HG03342 (cell line): ENCODE data around the gene ADGB.

Experiments
- ATAC-seq: cut with Tn5 transposase; IDR thresholded peaks from one replicate; pipeline ENCODE4 v1.9.1; 2021; ENCODE audit warnings: mild to moderate bottlenecking, moderate library complexity; ENCODE audit not compliant: unreplicated experiment

ADGB gene

DNA sequence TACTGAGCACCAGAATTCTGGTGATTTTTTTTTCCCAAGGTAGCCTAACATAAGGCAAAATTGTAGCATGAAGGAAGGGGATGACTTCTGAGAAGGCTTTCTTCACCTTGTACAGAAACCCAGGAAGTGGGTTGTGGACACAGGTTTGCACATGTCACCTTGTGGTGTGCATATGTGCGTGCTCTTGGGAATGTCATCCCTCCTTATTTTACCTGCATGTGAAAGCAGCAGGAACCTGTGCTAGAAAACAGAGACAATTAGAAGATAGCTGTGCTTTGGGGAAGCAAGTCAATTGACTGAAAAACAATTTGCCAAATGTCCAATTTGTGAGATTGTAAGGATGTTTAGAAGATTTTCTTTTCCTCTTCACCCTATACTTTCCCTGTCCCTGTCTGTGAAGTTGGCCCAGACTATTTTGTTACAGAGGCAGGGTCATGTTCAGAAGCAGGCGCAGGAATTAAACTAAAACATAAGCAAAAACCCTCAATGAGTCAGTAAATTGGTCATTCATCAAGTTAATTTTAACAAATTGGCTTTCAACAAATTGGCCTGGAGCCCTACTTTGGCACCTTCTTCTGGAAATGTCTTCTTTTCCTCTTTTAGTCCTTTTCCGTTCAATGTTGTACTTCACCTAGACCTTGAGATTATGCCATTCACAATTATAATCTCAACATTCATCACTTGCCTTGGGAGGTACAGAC lies 261.2 kb downstream of the ADGB start:
- no peak for ATAC-seq

DNA sequence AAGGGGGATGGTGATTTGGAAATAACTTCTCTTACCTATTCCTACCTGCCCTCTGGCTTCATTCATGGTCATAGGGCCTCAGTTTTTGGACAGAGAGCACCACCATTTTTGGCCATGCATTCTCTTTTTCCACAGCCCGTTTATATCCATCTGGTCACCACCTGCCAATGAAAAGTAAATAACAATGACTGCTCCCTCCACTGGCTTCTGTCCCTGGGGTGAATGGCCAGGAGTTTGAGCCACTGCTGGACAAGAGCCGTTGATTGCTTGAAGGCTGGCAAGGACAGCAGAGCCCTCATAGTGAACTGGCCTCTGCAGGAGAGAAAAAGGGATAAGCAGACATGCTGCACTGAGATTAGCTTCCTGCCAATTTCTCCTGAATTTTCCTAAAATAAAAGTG lies 261.8 kb downstream of the ADGB start:
- ATAC-seq: no peak

DNA sequence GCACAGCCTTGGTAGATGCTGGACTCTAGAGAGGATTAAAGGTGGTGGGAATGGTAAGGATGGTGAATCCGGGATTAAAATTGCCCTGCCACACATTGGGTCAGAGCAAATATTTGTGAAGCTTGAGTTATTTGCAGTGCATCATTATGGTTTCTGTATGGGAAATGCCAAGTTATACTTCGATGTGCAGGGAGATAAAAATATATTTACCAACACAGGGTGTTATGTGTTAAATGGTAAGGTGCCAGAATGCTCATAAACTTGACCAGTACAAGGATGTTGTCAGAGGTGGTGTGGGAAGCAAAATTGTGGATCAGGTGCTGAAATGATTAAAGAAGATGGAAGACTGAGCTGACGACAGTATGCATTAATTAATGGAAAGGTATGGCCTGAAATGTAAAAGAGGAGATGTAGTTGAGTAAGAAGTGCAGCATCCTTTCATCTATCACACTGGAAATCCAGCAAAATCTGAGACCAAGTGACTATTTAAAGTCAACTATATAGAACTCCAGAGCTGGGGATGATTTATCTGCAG lies 262.3 kb downstream of the ADGB start:
- ATAC-seq: no peak

DNA sequence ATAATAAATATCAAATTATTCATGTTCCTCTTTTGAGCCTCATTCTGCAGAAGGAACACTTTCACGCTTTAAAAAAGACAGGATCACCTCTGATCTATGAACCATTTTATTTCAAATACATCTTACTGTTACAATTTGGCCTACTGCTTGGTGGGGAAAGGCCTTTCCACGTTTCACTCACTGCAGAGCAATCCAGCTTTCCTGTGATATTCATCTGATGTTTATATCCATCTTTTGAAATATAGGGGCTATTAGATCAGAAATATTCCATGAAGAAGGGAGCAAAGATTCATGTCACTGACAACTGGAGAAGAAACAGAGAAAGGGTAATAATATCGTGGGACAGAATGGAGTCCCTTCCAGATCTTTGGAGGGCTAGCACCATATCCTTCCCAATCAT lies 262.9 kb downstream of the ADGB start:
- no peak for ATAC-seq

DNA sequence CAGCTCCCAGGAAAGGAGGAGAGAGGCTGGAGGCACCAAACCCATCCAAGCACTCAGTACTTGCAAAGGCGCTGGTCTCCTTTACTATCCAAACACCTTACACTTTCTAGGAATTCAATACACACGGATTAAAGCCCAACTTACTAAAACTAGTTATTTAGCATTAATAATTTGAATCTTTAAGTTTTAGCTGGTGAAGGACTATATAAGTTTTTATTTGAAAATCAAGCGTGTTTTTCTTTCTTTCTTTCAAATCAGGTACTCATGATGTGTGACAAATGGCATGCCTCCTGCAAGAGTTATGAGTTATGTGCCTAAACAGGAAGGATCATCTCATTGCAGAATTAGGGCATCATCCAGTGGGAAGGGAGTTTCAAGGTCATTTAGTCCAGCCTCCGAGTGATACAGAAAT lies 263.7 kb downstream of the ADGB start:
- no peak for ATAC-seq

DNA sequence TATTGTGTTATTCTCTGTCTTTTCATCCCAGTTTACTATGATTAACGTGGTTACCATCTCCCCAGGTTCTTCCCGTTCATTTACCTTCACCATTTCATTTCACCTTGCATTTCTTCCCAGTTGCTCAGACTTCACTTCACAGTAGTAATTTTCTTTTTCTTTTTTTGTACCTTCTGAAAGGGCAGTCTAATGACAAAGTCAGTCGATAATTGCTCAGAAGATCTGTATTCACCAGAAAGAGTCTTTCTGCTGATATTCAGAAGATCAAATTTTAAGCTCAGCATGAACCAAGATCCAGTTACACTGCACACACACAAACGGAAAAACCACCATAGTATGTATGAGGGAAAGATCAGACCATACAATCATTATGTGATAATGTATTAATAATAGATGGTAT lies 265.5 kb downstream of the ADGB start:
- no peak for ATAC-seq

DNA sequence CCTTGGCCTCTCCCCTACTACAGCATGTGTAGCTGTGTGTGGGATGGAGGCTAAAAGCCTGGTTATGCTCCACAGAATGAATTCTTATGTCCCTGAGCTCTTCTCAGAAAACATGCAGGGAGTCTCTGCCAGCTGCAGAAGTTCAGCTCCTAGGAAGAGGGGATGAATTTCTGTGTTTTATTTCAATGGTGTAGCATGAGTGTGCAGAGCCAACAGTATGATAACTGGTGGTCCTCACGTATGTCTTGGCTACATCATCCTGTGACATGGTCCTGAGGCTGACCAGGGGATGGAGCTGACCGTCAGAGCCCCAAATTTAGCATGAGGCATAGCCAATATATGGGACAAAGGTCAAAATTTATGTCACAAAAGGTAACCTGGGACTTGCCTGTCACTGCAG lies 266.1 kb downstream of the ADGB start:
- no peak for ATAC-seq
